HG03558 (cell line): Measurements from ENCODE around the gene SEC11C.
A peak's percentile ranks its signal among the peaks of the same experiment; 100 is the strongest.
"Not testable (repeated sequence)": the region's sequence is repeated elsewhere in the genome, so short reads cannot be mapped to it uniquely, and the experiment has no call there.

Experiments used
- ATAC-seq: cut with Tn5 transposase; IDR thresholded peaks from one replicate; pipeline ENCODE4 v1.9.1; 2021; ENCODE audit warnings: moderate number of reproducible peaks; ENCODE audit not compliant: unreplicated experiment; ENCODE audit errors: extremely low read depth

SEC11C gene

GRCh38 chr18:59139615-59140301 is at the start of gene SEC11C:
Gene SEC11C, plus strand, starts transcription at chr18:59139884. Its CDS starts 65 bp downstream, at chr18:59139949.
- ATAC-seq: peak; percentile 54

DNA sequence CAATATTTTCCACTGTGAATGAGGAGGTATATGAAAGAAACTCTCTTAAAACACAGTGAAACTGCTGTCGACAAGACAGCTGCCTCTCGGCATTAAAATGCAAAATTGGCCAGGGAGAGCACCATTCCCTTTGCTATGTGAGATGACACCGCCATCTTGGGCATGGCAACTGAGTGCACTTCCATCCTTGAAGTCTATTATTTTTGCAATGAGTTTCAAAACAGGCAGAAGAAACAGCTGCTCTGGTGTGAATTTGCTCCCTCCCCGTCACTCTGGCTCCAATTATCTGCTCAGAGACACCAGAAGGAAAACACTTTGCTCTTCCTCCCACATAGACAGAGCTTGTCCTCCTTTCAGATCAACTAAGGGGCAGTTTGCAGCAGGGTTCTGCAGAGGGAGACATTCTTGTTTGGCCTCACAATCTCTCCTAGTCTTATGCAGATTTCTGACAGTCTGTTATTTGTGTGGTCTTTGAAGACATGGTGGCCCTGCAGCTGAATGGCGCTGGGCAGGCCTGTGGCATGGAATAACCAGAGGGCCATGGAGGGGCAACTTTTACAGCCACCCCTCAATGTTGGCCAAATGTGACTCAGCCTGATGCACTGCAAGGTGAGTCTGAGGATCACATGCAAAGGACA is 48.6 kb upstream of the SEC11C start:
- no peak for ATAC-seq

GRCh38 chr18:59093668-59094067 is 46.0 kb upstream of the SEC11C start:
- ATAC-seq: no peak

- no peak for ATAC-seq
Observed at GRCh38 chr18:59094569-59094968, 45.1 kb upstream of the SEC11C start.

GRCh38 chr18:59096098-59096789 is 43.4 kb upstream of the SEC11C start:
- ATAC-seq: no peak

GRCh38 chr18:59101830-59102414 is 37.8 kb upstream of the SEC11C start:
- ATAC-seq: no peak

DNA sequence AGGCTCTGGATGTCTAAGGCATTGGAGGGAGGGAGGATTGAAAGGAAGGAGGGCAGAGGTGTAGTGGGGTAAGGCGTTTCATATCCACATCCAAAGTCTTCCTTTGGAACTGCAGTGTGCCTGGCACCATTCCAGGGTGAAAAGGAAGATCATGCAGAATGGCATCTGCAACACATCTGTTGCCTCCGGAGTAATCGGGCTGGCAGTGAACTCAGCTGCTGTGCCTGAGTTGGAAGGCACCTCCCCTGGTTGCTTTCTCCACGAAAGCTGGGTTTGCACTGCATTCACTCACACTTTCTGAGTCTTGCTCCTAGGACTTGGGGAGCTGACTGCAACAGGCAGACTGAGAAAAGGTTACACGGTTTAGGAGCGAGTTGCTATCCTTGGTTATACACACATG is 30.3 kb upstream of the SEC11C start:
- no peak for ATAC-seq

- ATAC-seq: no peak
Observed at GRCh38 chr18:59114160-59114559, 25.5 kb upstream of the SEC11C start.

GRCh38 chr18:59123588-59124369 is 15.9 kb upstream of the SEC11C start:
- no peak for ATAC-seq

- no peak for ATAC-seq
Observed at GRCh38 chr18:59124370-59124704, 15.3 kb upstream of the SEC11C start.

DNA sequence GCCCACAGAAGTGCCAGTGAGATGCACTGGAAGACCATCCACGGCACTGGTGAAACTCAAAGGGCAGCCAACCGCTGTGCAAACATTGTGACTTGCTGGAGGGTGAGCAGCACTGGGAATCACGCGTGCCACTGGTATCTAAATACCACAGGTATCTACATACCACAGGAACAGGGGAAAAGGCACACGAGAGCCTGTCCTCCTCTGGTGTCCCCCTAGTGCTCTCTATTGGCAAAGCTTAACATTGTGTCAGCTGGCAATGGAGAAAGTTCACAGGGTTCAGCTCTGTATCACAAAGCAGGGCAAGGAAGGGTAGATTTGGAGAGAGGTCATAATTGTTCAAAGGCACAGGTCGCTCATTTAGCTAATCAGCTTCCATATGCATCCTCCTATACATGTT is 12.6 kb upstream of the SEC11C start:
- ATAC-seq: no peak

- no peak for ATAC-seq
Observed at GRCh38 chr18:59129951-59130703, 9.6 kb upstream of the SEC11C start.

DNA sequence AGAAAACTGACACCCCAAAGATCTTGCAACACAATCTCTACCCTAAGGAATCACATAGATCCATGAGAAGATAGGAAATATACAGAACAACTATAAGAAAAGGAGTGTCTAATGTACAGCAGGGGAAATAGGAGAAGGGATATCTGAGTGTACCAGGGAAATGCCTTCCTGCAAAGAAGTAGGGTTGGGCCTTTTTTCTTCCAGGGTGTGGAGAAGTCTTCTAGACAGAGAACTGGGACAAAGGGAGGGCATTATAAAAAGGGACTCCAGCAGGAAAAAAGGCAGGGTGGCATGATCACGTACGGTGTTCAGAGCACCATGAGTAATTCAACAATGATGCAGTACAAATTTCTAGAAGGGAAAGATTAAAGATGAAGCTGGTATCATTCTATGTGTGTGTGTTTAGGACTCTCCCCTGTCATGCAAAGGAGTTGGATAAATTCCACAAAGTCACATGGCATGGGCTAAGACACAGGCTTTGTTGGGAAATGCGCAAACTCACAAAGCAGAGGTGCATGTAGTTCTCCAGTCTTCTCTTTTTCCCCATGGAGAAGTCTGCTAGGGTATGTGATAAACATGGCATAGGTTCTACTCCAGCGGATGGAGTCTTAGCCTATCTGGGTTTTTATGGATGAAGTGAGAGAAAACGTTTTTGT is 6.7 kb upstream of the SEC11C start:
- no peak for ATAC-seq

- ATAC-seq: peak; percentile 24
Observed at GRCh38 chr18:59139291-59139614, 431 bp upstream of the SEC11C start.

DNA sequence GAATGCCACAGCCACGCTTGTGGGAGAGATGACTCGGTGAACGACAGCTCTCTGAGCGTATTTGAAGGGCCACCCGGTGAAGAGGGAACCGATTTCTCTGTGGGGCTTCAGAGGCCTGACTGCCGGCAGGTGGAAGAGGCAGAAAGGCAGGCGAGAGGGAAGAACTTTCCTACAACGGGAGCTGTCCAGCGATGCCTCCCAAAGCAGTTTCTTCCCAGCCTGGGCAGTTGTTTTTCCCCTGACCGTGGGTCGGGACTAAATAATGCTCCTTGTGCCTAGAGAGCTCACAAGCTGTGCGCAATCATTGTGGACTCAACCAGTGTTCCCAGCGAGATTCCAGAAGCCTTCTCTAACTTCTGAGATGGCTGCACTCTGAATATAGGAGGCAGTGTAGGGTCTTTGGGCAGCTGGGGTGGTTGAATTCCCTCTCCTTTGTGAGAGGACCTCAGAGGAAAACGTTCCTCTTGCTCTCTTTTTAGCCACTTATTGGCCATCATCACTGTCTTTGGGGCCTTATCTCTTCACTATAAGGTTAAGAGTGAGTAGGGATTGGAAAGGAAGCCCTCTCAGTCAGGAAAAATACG is 710 bp downstream of the SEC11C start:
- ATAC-seq: peak; percentile 1

- no peak for ATAC-seq
Observed at GRCh38 chr18:59141294-59142068, 1.8 kb downstream of the SEC11C start.

DNA sequence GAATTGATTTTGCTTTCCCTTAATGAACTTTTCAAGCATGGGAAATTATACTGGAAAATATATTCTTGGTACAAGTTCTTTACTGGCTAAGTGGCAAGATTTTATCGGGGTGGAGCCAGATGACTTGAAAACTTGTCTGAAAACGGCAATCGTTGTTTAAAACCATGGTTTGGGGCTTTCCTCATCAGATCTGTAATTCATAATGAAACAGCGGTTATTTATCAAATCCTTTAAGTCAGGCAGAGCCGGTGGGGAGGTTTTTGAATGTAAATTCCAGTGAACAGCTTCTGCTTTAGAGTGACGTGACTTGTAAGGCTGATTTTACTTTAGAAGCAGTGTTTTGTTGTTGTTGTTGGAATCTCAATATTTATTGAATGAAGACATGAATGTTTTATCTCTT is 2.6 kb downstream of the SEC11C start:
- ATAC-seq: no peak

GRCh38 chr18:59142800-59143416 is 3.2 kb downstream of the SEC11C start:
- not testable (repeated sequence) for ATAC-seq
